Muscle layer of duodenum (tissue), 2 donors: Measurements from ENCODE around the gene CFAP47.
"Not testable (repeated sequence)": the region's sequence is repeated elsewhere in the genome, so short reads cannot be mapped to it uniquely, and the experiment has no call there.

Source experiments
- H3K27ac ChIP-seq: one replicate; pipeline ENCODE4 v1.7.0; 2013; ENCODE audit warnings: mild to moderate bottlenecking, low read length
- H3K27me3 ChIP-seq: one replicate; pipeline ENCODE4 v1.7.0; 2013; ENCODE audit warnings: low read depth, mild to moderate bottlenecking, control low read depth, low read length
- H3K36me3 ChIP-seq, 2 donors: one replicate each; pipeline ENCODE4 v1.7.0; 2013; ENCODE audit warnings: low read length in 2 of 2, control low read depth in 1 of 2, mild to moderate bottlenecking in 1 of 2; ENCODE audit not compliant: insufficient read depth in 2 of 2, control insufficient read depth in 1 of 2
- H3K4me1 ChIP-seq, 2 donors: one replicate each; pipeline ENCODE4 v1.7.0; 2013; ENCODE audit warnings: low read length in 2 of 2, mild to moderate bottlenecking in 2 of 2, control low read depth in 1 of 2, moderate library complexity in 1 of 2; ENCODE audit not compliant: insufficient read depth in 2 of 2, control insufficient read depth in 1 of 2
- H3K4me3 ChIP-seq, 2 donors: one replicate each; pipeline ENCODE4 v1.7.0; 2013; ENCODE audit warnings: low read length in 2 of 2, low read depth in 1 of 2, mild to moderate bottlenecking in 1 of 2
- H3K9me3 ChIP-seq, 2 donors: one replicate each; pipeline ENCODE4 v1.7.0; 2013; ENCODE audit warnings: low read length in 2 of 2, control low read depth in 1 of 2, mild to moderate bottlenecking in 1 of 2; ENCODE audit not compliant: control insufficient read depth in 1 of 2
- donor health status: healthy.

Gene CFAP47

GRCh38 chrX:36075009-36075408 is 155.5 kb downstream of the CFAP47 start:
- H3K4me3 ChIP-seq, H3K4me1 ChIP-seq, H3K27ac ChIP-seq, H3K9me3 ChIP-seq, H3K27me3 ChIP-seq, H3K36me3 ChIP-seq: not testable (repeated sequence)

DNA sequence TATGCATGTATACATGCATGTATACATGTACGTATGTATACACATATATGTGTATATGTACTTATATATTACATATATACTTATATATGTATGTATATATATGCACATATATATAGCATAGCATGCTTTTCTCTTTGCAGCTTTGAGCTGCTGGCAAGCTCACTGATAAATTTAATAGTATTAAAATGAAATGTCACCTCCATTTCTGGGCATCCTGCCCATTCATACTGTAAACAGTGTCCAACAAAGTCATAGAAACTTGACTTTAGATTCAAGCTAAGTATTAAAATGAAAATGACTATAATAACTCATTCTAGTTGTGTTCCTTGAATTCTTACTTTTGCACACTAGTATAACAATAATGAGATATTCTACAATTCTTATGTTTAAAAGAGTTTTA is 163.7 kb downstream of the CFAP47 start:
- H3K27me3 ChIP-seq, result no peaks in the 10 kb centered on the region
- no peak overlapping the region for H3K4me3 ChIP-seq
- H3K9me3 ChIP-seq, result no peaks in the 10 kb centered on the region
- H3K27ac ChIP-seq, result no peak overlapping the region
- no peaks in the 10 kb centered on the region for H3K4me1 ChIP-seq
- no peaks in the 10 kb centered on the region for H3K36me3 ChIP-seq

GRCh38 chrX:36087366-36087765 is 167.8 kb downstream of the CFAP47 start:
- Histone ChIP-seq H3K27me3 (no peaks in the 10 kb centered on the region), H3K4me1 (no peaks in the 10 kb centered on the region), H3K36me3 (no peaks in the 10 kb centered on the region), H3K9me3 (no peaks in the 10 kb centered on the region), H3K4me3 (no peak overlapping the region), H3K27ac (no peak overlapping the region)

GRCh38 chrX:36088939-36089338 is 169.4 kb downstream of the CFAP47 start:
- H3K4me3 ChIP-seq, H3K27me3 ChIP-seq: not testable (repeated sequence)

GRCh38 chrX:36102425-36102824 is 182.9 kb downstream of the CFAP47 start:
- Histone ChIP-seq H3K9me3 (no peaks in the 10 kb centered on the region), H3K36me3 (no peaks in the 10 kb centered on the region), H3K4me3 (no peak overlapping the region), H3K27me3 (no peaks in the 10 kb centered on the region), H3K4me1 (no peaks in the 10 kb centered on the region), H3K27ac (no peak overlapping the region)

More at GRCh38 chrX:36088939-36089338, 169.4 kb downstream of the CFAP47 start:
- H3K9me3 ChIP-seq, H3K27ac ChIP-seq, H3K36me3 ChIP-seq, H3K4me1 ChIP-seq: not testable (repeated sequence)

- H3K4me1 ChIP-seq, result no peaks in the 10 kb centered on the region
- H3K36me3 ChIP-seq, result no peaks in the 10 kb centered on the region
- H3K27ac ChIP-seq, result no peak overlapping the region
- peaks cover 0 to 9% of the 10 kb centered on the region in 2 donors for H3K9me3 ChIP-seq
- no peak overlapping the region for H3K4me3 ChIP-seq
- no peaks in the 10 kb centered on the region for H3K27me3 ChIP-seq
Measured at GRCh38 chrX:36116222-36116621, 196.7 kb downstream of the CFAP47 start.

DNA sequence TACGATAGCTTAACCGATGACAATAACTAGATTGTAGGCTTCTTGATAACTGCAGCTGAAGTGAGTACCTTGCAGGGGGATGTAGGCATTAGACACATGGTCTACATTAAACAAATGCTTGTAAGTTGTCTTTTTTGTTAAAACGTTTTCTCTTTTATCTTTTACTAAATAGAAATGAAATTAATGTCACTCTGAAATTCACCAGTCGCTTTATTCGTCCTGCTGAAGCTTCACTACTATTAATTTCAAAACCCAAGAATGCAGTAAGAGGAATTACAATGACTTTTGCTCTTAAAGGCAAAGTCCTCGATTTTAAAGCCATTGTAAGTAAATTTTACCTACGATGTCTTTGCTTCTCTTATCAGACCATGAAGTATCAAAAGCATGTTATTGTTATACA is 239.7 kb downstream of the CFAP47 start:
- H3K36me3 ChIP-seq, result no peaks in the 10 kb centered on the region
- no peaks in the 10 kb centered on the region for H3K4me1 ChIP-seq
- H3K4me3 ChIP-seq, result no peak overlapping the region
- H3K9me3 ChIP-seq, result no peaks in the 10 kb centered on the region
- no peaks in the 10 kb centered on the region for H3K27me3 ChIP-seq
- no peak overlapping the region for H3K27ac ChIP-seq

- Histone ChIP-seq H3K27ac (no peak overlapping the region), H3K4me3 (no peak overlapping the region), H3K9me3 (no peaks in the 10 kb centered on the region), H3K36me3 (no peaks in the 10 kb centered on the region), H3K4me1 (no peaks in the 10 kb centered on the region), H3K27me3 (no peaks in the 10 kb centered on the region)
Measured at GRCh38 chrX:36160081-36160480, 240.5 kb downstream of the CFAP47 start.

- Histone ChIP-seq H3K9me3 (no peaks in the 10 kb centered on the region), H3K36me3 (no peaks in the 10 kb centered on the region), H3K27me3 (no peaks in the 10 kb centered on the region), H3K4me1 (no peaks in the 10 kb centered on the region), H3K4me3 (no peak overlapping the region), H3K27ac (no peak overlapping the region)
Measured at GRCh38 chrX:36198575-36198974, 279.0 kb downstream of the CFAP47 start.

- Histone ChIP-seq H3K4me1 (no peaks in the 10 kb centered on the region), H3K36me3 (no peaks in the 10 kb centered on the region), H3K27me3 (no peaks in the 10 kb centered on the region), H3K4me3 (no peak overlapping the region), H3K9me3 (no peaks in the 10 kb centered on the region), H3K27ac (no peak overlapping the region)
Measured at GRCh38 chrX:36199928-36200327, 280.4 kb downstream of the CFAP47 start.

DNA sequence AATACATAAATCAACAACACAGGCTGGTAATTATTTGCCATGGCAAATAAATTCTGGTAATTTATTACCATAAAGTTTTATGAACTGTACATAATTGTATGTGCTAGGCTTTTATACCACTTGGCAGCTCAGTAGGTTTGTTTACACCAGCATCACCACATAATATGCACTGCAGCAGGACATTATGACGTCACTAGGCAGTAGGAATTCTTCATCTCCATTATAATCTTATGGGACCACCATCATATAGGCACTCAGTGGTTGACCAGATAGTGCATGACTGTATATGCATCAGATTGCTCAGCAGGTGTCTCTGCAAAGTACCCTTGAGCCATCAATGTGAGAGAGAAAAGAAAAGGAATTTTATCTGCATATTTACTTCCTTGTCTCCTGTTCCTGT is 295.4 kb downstream of the CFAP47 start:
- no peaks in the 10 kb centered on the region for H3K4me1 ChIP-seq
- no peak overlapping the region for H3K4me3 ChIP-seq
- H3K27ac ChIP-seq, result no peak overlapping the region
- H3K36me3 ChIP-seq, result no peaks in the 10 kb centered on the region
- H3K27me3 ChIP-seq, result no peaks in the 10 kb centered on the region
- no peaks in the 10 kb centered on the region for H3K9me3 ChIP-seq

DNA sequence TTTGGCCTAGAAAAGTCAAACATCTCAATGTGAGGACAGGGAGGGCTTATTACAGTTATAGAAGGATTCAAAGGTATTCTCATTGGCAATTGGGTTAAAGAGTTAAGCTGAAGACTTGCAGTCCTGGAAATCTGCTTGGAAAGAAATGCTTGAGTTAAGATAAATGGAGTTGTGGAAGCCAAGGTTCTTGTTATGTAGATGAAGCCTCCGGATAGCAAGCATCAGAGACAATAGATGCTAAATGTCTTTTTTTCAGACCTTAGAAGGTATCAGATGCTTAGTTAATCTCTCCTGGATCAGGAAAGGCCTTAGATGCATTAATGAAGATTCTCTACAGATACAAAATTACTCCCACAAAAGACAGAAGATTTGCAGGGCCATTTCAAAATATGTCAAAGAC is 299.3 kb downstream of the CFAP47 start:
- Histone ChIP-seq H3K4me3 (no peak overlapping the region), H3K36me3 (no peaks in the 10 kb centered on the region), H3K4me1 (no peaks in the 10 kb centered on the region), H3K27ac (no peak overlapping the region), H3K9me3 (no peaks in the 10 kb centered on the region), H3K27me3 (no peaks in the 10 kb centered on the region)
